GM21528 (cell line): ENCODE results near the gene THSD7A.

Source experiments
- ATAC-seq: cut with Tn5 transposase; IDR thresholded peaks from one replicate; pipeline ENCODE4 v1.9.1; 2021; ENCODE audit warnings: mild to moderate bottlenecking, moderate library complexity; ENCODE audit not compliant: unreplicated experiment, low FRiP score

THSD7A gene

DNA sequence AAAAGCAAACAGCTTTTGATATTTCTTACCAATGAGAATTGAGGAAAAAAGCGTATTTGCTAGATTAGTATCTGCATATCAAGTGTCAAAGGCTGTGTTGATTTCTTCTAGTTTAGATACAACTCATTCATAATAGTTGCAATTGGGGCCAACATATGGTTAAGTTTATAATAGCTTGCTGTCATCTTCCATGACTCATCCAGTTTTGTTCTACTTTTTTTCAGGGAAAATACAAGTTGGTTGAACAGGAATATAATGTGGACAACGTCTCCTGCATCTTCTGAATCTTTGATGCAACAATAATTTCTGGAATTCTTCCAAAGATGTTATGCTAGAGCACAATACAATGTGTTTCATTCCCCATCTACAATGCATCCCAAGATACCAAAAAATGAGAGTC is 182.0 kb downstream of the THSD7A start:
- no peak for ATAC-seq

- no peak for ATAC-seq
Measured at GRCh38 chr7:11648980-11649379, 183.0 kb downstream of the THSD7A start.

DNA sequence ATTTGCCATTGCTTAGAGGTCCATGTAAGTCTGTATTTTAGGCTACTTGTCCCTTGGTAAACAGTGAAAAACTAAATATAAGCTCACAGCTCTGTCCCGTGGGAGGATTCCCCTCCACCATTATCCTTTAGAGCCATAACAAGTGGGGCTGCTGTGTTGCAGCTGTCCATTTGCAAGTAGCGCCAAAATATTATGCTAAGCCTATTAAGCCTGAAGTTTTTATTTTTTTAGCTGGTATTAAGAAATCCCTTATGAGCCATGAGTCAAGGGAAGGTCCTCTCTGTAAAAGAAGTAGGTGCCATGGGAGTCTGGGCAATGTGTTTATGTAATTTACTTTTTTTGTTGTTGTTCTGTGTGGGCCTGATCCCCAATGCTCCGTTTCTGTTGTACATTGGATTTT is 183.9 kb downstream of the THSD7A start:
- no peak for ATAC-seq

DNA sequence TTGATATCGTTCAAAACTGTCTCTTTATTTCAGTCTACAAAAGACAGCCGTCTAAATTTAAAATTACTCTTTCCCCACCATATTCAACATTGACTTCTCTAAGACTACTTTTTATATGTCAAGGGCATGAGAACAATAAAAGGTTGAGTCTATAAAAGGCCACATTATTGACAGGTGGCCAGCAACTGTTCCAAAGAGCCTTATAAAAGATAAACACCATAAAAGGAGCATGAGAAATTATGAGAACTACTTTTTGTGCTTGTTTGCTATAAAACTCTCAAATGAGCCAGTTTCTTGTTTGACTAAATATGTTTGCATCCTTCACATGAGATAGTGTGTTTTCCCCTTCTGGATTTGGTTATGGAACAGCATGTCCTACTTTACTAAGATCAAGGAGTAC is 189.2 kb downstream of the THSD7A start:
- ATAC-seq, result no peak

DNA sequence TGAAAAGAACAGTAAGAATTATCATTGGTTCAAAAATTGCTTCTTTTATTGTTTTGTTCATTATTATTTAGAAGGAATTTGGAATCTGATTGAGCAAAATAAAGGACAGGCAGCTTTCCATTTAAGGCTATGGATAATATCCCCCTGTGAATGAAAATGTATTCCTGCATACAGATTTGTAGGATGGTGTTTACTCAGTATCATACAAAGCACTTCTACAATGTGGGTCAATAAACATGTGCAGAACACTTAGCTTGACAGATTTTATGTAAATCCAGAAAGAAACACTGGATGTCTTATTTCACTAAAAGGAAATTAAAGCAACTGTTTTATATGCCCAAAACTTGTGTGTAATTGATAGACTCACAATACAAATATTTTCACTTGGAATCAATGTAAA is 189.7 kb downstream of the THSD7A start:
- ATAC-seq, result no peak

- ATAC-seq, result no peak
Measured at GRCh38 chr7:11638011-11638774, 193.8 kb downstream of the THSD7A start.

DNA sequence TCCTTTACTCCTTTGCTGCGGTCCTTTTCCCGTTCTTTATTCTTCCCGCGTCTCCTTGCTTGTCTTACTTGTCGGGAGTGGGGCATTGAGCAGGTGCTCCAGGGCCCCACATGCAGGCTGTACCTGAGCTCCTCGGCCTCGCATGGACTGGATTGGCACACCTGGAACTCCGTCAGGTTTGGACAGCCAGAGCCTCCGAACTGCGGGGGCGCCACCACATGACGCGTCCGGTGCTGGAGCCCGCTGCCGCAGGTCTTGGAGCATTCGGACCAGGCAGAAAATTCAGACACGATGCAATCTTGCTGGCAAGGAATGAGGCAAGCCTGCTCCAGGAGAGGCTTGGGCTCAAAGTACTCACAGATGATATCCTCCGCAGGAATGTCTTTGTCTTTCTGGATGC is 195.7 kb downstream of the THSD7A start:
- no peak for ATAC-seq

- no peak for ATAC-seq
Measured at GRCh38 chr7:11633310-11633709, 198.7 kb downstream of the THSD7A start.

GRCh38 chr7:11630355-11630754 is 201.6 kb downstream of the THSD7A start:
- no peak for ATAC-seq

- ATAC-seq, result no peak
Measured at GRCh38 chr7:11625669-11626068, 206.3 kb downstream of the THSD7A start.

GRCh38 chr7:11623093-11623678 is 208.8 kb downstream of the THSD7A start:
- no peak for ATAC-seq

DNA sequence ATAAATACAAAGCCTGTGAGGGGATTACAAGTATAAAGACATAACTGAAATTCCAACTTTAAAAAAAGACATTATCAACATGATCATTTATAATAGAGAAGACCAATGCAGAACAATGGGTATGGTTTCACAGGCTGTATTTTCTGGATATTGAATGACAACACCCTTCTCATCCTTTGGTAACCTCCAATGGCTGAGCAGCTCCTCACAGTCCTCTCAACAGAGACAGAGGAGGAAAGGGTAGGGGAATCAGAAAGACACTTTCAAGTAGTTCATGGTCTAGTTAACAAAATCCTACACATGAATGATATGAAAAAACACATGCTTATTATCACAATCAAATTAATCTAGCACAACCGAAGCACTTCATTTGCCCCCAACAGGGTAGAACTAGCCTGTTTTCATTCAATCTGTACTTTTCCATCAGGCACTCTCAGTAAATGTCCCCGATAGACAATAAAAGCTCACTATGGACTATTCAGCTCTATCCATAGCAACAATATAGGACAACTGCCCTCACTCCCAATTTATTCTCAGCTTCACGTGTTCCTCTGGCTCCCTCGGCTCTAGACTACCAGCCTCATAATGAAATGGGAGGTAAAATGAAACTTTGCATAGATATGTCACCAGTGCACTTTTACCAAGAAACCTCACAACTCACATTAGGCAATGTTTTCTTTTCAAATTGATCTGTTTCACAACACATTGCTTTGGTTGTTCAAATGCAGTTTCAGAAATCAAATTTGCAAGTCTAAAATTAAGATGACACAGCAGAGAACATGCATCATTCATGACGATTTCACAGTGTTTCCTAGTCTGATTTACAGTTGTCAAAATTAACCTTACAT is 211.4 kb downstream of the THSD7A start:
- no peak for ATAC-seq

DNA sequence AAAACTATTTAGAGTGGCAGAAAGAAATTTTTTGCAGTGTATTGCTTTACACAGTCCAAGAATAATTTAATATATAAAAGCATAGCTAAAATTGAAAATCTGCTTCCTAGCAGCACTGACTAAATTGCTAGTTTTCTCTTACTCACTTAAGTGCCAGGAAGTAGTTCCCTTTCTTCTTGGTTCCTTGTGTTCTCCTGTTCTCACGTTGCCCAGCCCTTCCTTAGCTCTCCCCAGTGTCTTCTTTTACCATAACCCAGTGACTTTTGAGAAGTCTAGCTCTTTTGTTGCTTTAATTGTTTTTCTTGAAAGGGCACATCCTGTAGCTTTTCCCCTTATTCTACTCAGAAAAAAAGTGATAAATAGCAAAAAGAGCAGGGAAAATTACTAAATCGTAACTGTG is 215.5 kb downstream of the THSD7A start:
- ATAC-seq, result no peak

GRCh38 chr7:11615174-11615573 is 216.8 kb downstream of the THSD7A start:
- ATAC-seq, result no peak

DNA sequence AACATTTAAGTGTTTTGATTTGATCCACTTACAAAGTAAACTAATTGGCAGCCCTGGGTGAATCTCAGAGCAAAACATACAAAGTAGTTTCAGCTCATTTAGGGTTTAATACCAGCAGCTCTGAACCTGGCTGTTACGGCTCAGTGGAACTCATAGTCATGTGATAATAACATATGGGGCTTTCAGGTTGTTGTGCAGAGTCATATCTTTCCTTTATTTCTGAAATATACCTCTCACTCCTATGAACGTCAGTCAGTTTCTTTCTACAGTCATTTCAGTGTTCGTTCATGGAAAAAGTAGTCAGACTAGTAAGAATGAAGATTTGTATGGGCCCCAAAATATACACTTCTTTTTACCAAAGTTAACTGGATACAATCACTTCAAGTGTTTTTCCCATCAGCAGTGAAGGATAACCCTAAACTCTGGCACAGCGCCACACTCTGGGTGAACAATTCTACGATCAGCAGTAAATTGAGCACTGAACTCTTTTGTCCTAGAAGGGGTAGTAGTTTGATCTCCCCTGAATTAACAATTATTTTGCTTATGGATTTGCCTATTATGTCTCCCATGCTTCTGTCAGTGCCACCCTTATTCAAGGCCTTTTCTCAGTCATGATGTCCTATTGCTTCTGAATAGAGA is 218.6 kb downstream of the THSD7A start:
- peak; percentile 71 for ATAC-seq

GRCh38 chr7:11612737-11613136 is 219.3 kb downstream of the THSD7A start:
- peak; percentile 39 for ATAC-seq

- no peak for ATAC-seq
Measured at GRCh38 chr7:11609096-11609670, 222.8 kb downstream of the THSD7A start.

DNA sequence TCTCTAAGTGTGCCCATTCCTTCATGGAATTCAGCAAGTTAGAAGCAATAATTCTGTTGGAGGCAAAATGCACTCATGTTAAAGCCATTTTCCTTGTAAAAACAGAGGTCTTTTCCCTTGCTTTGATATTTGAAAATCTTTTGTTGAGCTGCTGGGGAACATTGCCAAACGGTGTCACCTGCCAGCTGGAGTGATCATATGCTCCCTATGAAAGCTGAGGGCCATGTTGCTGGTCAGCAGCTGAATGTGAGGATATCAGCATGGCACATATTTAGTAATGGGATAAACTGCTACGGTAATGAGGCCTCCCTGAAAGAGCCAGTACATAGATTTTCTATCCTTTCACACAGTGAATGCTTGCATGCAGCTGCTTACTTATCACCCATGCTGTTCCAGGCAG is 224.3 kb downstream of the THSD7A start:
- ATAC-seq, result no peak

GRCh38 chr7:11605749-11606148 is 226.2 kb downstream of the THSD7A start:
- no peak for ATAC-seq

- ATAC-seq, result no peak
Measured at GRCh38 chr7:11604505-11604904, 227.5 kb downstream of the THSD7A start.

- ATAC-seq, result no peak
Measured at GRCh38 chr7:11601761-11602160, 230.2 kb downstream of the THSD7A start.
